Lower leg skin (tissue), 3 donors: ENCODE data around the gene PPP1R12B.
"Not testable (repeated sequence)": the region's sequence is repeated elsewhere in the genome, so short reads cannot be mapped to it uniquely, and the experiment has no call there.

Experiments used
- CTCF ChIP-seq, 3 donors: fragments of 450-650 bp; IDR thresholded peaks; one replicate each; pipeline ENCODE4 v1.5.1; 2016; ENCODE audit warnings: antibody characterized with exemption in 3 of 3, mild to moderate bottlenecking in 3 of 3, moderate library complexity in 2 of 3
- POLR2A ChIP-seq, 2 donors: fragments of 450-650 bp; IDR thresholded peaks; one replicate each; pipeline ENCODE4 v1.6.1; 2016 to 2017; ENCODE audit warnings: antibody characterized with exemption in 2 of 2, mild to moderate bottlenecking in 1 of 2, moderate library complexity in 1 of 2

GRCh38 chr1:202520129-202520856, 171.8 kb downstream of the PPP1R12B start:
- not testable (repeated sequence) for TF ChIP-seq CTCF, POLR2A (IDR thresholded peaks at IDR 0.05)
